ENCODE measurements around the gene GSK3B.

GRCh38 chr3:119774444-119774843 is 319.8 kb downstream of the GSK3B start:
- TF ChIP-seq EZH2 (IDR thresholded peaks at IDR 0.05; ENCODE audit: borderline replicate concordance, low read length) (no peak), CTCF (conservative IDR thresholded peaks at IDR 0.05 in 1 of 2, IDR thresholded peaks at IDR 0.05 in 1 of 2; ENCODE audit: extremely low read depth in 1 of 2, insufficient read depth in 1 of 2, low read depth in 1 of 2, low read length in 2 of 2) (no peak)

Measured in mammary epithelial cell (primary cell).